K562 (cell line): ENCODE data around the gene CCT4. TPM values are rescaled to one million over a fixed set of nuclear protein-coding genes. Genes with fewer than 3 reads are reported as not detected.

Source experiments
- ATAC-seq: fragments of 200-7000 bp; cut with Tn5 transposase; 3 replicates; pipeline ENCODE4 v1.9.1; 2020; ENCODE audit warnings: moderate library complexity
- BruUV-seq: library from RNA; stranded (reverse); fragments of 400-500 nt; replicated peaks from 2 replicates; lab custom pipeline; 2021; lab: Mats Ljungman, UMichigan
- CTCF ChIA-PET: fragments of 300-600 bp; formaldehyde crosslinking; extraction: SDS; loops from one replicate; lab custom pipeline; 2021; ENCODE audit warnings: low intra/inter-chr PET ratio; lab: Yijun Ruan, JAX
- POLR2A ChIA-PET: fragments of 300-600, 350-650 bp; sonication (Branson Sonifier 250); formaldehyde crosslinking; extraction: SDS; loops from one replicate; lab custom pipeline; 2021; ENCODE audit warnings: antibody characterized with exemption, inconsistent platforms; lab: Yijun Ruan, JAX
- DNase-seq, 4 experiments: peaks; one replicate each; pipeline versions ENCODE4 v3.0.0 to v3.0.0-alpha.2; 2011 to 2018; ENCODE audit warnings: low spot score in 3 of 4, mixed read lengths in 3 of 4; ENCODE audit errors: extremely low read depth in 1 of 4
- FAIRE-seq: peaks from 2 replicates; lab custom pipeline; 2011; peaks lifted over from hg19 to GRCh38; lab: Jason Lieb, UNC
- H2AFZ ChIP-seq: 2 replicates; pipeline ENCODE4 v1.6.0; 2011; ENCODE audit warnings: low read depth, low read length, control low read depth, inconsistent platforms
- H3K27ac ChIP-seq: fragments of 200-600 bp; 3 replicates; pipeline ENCODE4 v1.8.0; 2011; ENCODE audit warnings: low read depth, mild to moderate bottlenecking, control low read depth, inconsistent platforms, low read length, moderate library complexity, mixed read lengths; ENCODE audit errors: extremely low read depth
- H3K27me3 ChIP-seq, 2 experiments: fragments of 300-600 bp in 1 of 2; 2 replicates in 1 of 2; 3 replicates in 1 of 2; pipeline versions ENCODE4 v1.6.0 to v1.8.0; 2011; ENCODE audit warnings: inconsistent platforms in 2 of 2, low read length in 2 of 2, mild to moderate bottlenecking in 1 of 2, mixed read lengths in 1 of 2, moderate library complexity in 1 of 2; ENCODE audit not compliant: control insufficient read depth in 2 of 2, insufficient read depth in 2 of 2
- H3K36me3 ChIP-seq: fragments of 300-600 bp; 3 replicates; pipeline ENCODE4 v1.8.0; 2011; ENCODE audit warnings: mild to moderate bottlenecking, low read length, inconsistent platforms; ENCODE audit not compliant: control insufficient read depth, insufficient read depth
- H3K4me1 ChIP-seq, 2 experiments: fragments of 200-600 bp in 1 of 2; replicated peaks in 1 of 2; 2 replicates in 1 of 2; 3 replicates in 1 of 2; pipeline versions ENCODE4 v1.5.1 to v1.8.0; 2011; ENCODE audit warnings: inconsistent platforms in 2 of 2, low read length in 2 of 2, mild to moderate bottlenecking in 1 of 2, mixed read lengths in 1 of 2, moderate library complexity in 1 of 2; ENCODE audit not compliant: control insufficient read depth in 2 of 2, insufficient read depth in 2 of 2
- H3K4me2 ChIP-seq: 2 replicates; pipeline ENCODE4 v1.6.1; 2011; ENCODE audit warnings: low read length, control low read depth, inconsistent platforms, mixed read lengths; ENCODE audit not compliant: insufficient read depth
- H3K4me3 ChIP-seq: fragments of 200-600 bp; sonication (generic), shearing (Covaris generic); 2 replicates; pipeline ENCODE4 v1.5.1; 2016; ENCODE audit warnings: control low read depth, inconsistent platforms
- H3K79me2 ChIP-seq: fragments of 200-600 bp; 3 replicates; pipeline ENCODE4 v1.8.0; 2011; ENCODE audit warnings: low read length, inconsistent platforms; ENCODE audit not compliant: control insufficient read depth, insufficient read depth
- H3K9ac ChIP-seq, 2 experiments: 2 replicates each; pipeline versions ENCODE4 v1.6.0 to v1.6.1; 2011; ENCODE audit warnings: low read depth in 2 of 2, low read length in 2 of 2, control low read depth in 1 of 2, inconsistent platforms in 1 of 2, mild to moderate bottlenecking in 1 of 2, mixed read lengths in 1 of 2; ENCODE audit not compliant: insufficient read depth in 1 of 2
- H3K9me1 ChIP-seq: one replicate; pipeline ENCODE4 v1.6.0; 2011; ENCODE audit warnings: inconsistent platforms, mild to moderate bottlenecking, low read length, moderate library complexity; ENCODE audit not compliant: control insufficient read depth, insufficient read depth
- H3K9me3 ChIP-seq: replicated peaks from 2 replicates; pipeline ENCODE4 v1.5.1; 2011; ENCODE audit warnings: low read depth, low read length, inconsistent platforms; ENCODE audit not compliant: control insufficient read depth, insufficient read depth
- H4K20me1 ChIP-seq: replicated peaks from 2 replicates; pipeline ENCODE4 v1.6.1; 2011; ENCODE audit warnings: low read length, inconsistent platforms, mixed read lengths; ENCODE audit not compliant: control insufficient read depth, insufficient read depth
- CBFA2T3 ChIP-seq: fragments of 450-650 bp; IDR thresholded peaks from 2 replicates; pipeline ENCODE4 v1.6.1; 2017
- SPI1 ChIP-seq: IDR thresholded peaks from 2 replicates; pipeline ENCODE4 v1.6.1; 2011; ENCODE audit warnings: low read depth, low read length, control low read depth, borderline replicate concordance
- TEAD2 ChIP-seq: fragments of 450-650 bp; IDR thresholded peaks from 2 replicates; pipeline ENCODE4 v1.6.1; 2016; ENCODE audit warnings: missing genetic modification characterization, control low read depth, missing compliant biosample characterization
- TEAD4 ChIP-seq, 2 experiments: sonication (generic) in 1 of 2; formaldehyde crosslinking in 1 of 2; IDR thresholded peaks; 2 replicates each; pipeline versions ENCODE4 v1.6.1 to v1.8.0; 2012 to 2022; ENCODE audit warnings: borderline replicate concordance in 1 of 2, inconsistent platforms in 1 of 2, low read length in 1 of 2, mild to moderate bottlenecking in 1 of 2, missing genetic modification reagents in 1 of 2
- THRB ChIP-seq: fragments of 450-650 bp; formaldehyde crosslinking; conservative IDR thresholded peaks from 2 replicates; pipeline ENCODE4 v1.4.0; 2022; ENCODE audit warnings: mild to moderate bottlenecking, missing genetic modification characterization
- WGBS: fragments of 100-300 bp; shearing (Covaris generic); methylation state at CpG from one replicate; pipeline ENCODE4 v1.1.6; 2016; ENCODE audit warnings: low coverage, mixed read lengths; ENCODE audit not compliant: insufficient coverage; ENCODE audit errors: missing lambda C conversion rate; 5-methylcytosine and 5-hydroxymethylcytosine counted together
- in situ Hi-C: fragments of 300-500 bp; cut with MboI; formaldehyde crosslinking; loops from 4 replicates; pipeline ENCODE4 v1.15.0; 2018; ENCODE audit warnings: inconsistent platforms, mixed read lengths
- intact Hi-C: fragments of 100-400 bp; cut with micrococcal nuclease; formaldehyde crosslinking; loops from 2 replicates; pipeline ENCODE4 v1.14.2; 2022
- polyA plus RNA-seq, 8 experiments: library from polyadenylated mRNA; depleted of rRNA in 4 of 8; stranded (reverse) in 5 of 8; unstranded in 3 of 8; fragments of >200 nt; fragmentation: Nextera tagmentation in 2 of 8; fragmentation: Illumina TruSeq in 1 of 8; extraction: Ambion mirVana in 2 of 8; extraction: Trizol in 1 of 8; gene quantifications; 2 replicates each; pipeline versions ENCODE4 v1.2.1 to v1.2.3, GENCODE V29; 2011 to 2014; ENCODE audit warnings: inconsistent platforms in 1 of 8, missing spikeins in 1 of 8
- total RNA-seq, 7 experiments: library from RNA; depleted of rRNA in 6 of 7; stranded (reverse); fragments of >200 nt in 6 of 7; fragmentation: Illumina TruSeq in 2 of 7; extraction: Trizol in 2 of 7; gene quantifications; 2 replicates each; pipeline versions ENCODE4 v1.2.1 to v1.2.3, GENCODE V29; 2011 to 2021; ENCODE audit warnings: low replicate concordance in 1 of 7

Gene CCT4
- total and polyA plus RNA-seq, 9 of the 15 experiments (the other 6 are each of a cell fraction or from before 2014, with no cell fraction given): 101 to 368 (median 303) TPM

GRCh38 chr2:61937098-61937497 lies 48.6 kb upstream of the CCT4 start:
- H3K9me1 ChIP-seq: no peaks in the 10 kb centered on the region
- in situ Hi-C loops: no loop called here
- H3K9ac ChIP-seq: no peak overlapping the region
- no peak overlapping the region for H3K4me2 ChIP-seq
- no peaks in the 10 kb centered on the region for H3K36me3 ChIP-seq
- no peaks in the 10 kb centered on the region for H3K27me3 ChIP-seq
- intact Hi-C loops: no loop called here
- DNase-seq (no peak), FAIRE-seq (no peak), ATAC-seq (no peak)
- no peaks in the 10 kb centered on the region for H3K79me2 ChIP-seq
- no peaks in the 10 kb centered on the region for H3K9me3 ChIP-seq
- ChIA-PET CTCF (no interaction called here), POLR2A (interaction anchor here (1.0 kb wide), 1 partner anchor 9 kb away, joined by 3 read pairs; no protein-coding TSS in a partner anchor)
- no peak overlapping the region for H3K27ac ChIP-seq
- BruUV-seq: no TSS peak
- no peak overlapping the region for H3K4me3 ChIP-seq
- H3K4me1 ChIP-seq: no peaks in the 10 kb centered on the region
- H4K20me1 ChIP-seq: no peaks in the 10 kb centered on the region
- 50% methylated on average over 3 of the region's 3 CpGs for WGBS
- 0 out of 2 replicates have a peak, but pooled peaks have one; percentile 20 for TF ChIP-seq TEAD4 (IDR thresholded peaks at IDR 0.05; ENCODE audit: low read length)
- no peak for TF ChIP-seq TEAD4 (CRISPR knock-in tag; IDR thresholded peaks at IDR 0.05; ENCODE audit: borderline replicate concordance)
- 0 out of 2 replicates have a peak, but pooled peaks have one; percentile 28 for TF ChIP-seq CBFA2T3
- no peak for TF ChIP-seq THRB (CRISPR knock-in tag)
- peak; percentile 67; the same call in 1 of the 2 replicates for TF ChIP-seq SPI1
- no peak for TF ChIP-seq TEAD2 (tag)
- H2AFZ ChIP-seq: no peak overlapping the region
